NCI-H128 (cell line): ENCODE measurements around the gene MAST4.

Experiments
- DNase-seq: peaks from one replicate; lab custom pipeline; 2025; ENCODE audit not compliant: unreplicated experiment; lab: John Stamatoyannopoulos, UW

The MAST4 gene

GRCh38 chr5:66985417-66985816 lies 389.2 kb downstream of the MAST4 start:
- DNase-seq: no peak

GRCh38 chr5:66986009-66986408 lies 389.8 kb downstream of the MAST4 start:
- DNase-seq: no peak

- no peak for DNase-seq
Measured at GRCh38 chr5:66986534-66986933, 390.3 kb downstream of the MAST4 start.

- DNase-seq: no peak
Measured at GRCh38 chr5:66987126-66987525, 390.9 kb downstream of the MAST4 start.

- DNase-seq: no peak
Measured at GRCh38 chr5:66987540-66987939, 391.3 kb downstream of the MAST4 start.

- no peak for DNase-seq
Measured at GRCh38 chr5:66987949-66988838, 392.0 kb downstream of the MAST4 start.

GRCh38 chr5:66989286-66989685 lies 393.1 kb downstream of the MAST4 start:
- DNase-seq: no peak

GRCh38 chr5:66989781-66990180 lies 393.6 kb downstream of the MAST4 start:
- DNase-seq: no peak

GRCh38 chr5:66991746-66992145 lies 395.6 kb downstream of the MAST4 start:
- no peak for DNase-seq

GRCh38 chr5:66992547-66992946 lies 396.4 kb downstream of the MAST4 start:
- no peak for DNase-seq

GRCh38 chr5:66993448-66993847 lies 397.3 kb downstream of the MAST4 start:
- DNase-seq: no peak

GRCh38 chr5:66993882-66994281 lies 397.7 kb downstream of the MAST4 start:
- DNase-seq: no peak

- no peak for DNase-seq
Measured at GRCh38 chr5:66994790-66995189, 398.6 kb downstream of the MAST4 start.

GRCh38 chr5:67000794-67001475 lies 404.7 kb downstream of the MAST4 start:
- no peak for DNase-seq

- DNase-seq: no peak
Measured at GRCh38 chr5:67002832-67003684, 406.9 kb downstream of the MAST4 start.

GRCh38 chr5:67003685-67003934 lies 407.4 kb downstream of the MAST4 start:
- no peak for DNase-seq

GRCh38 chr5:67003935-67004729 lies 407.9 kb downstream of the MAST4 start:
- peak; percentile 51 for DNase-seq

- no peak for DNase-seq
Measured at GRCh38 chr5:67004730-67005350, 408.6 kb downstream of the MAST4 start.

GRCh38 chr5:67005737-67006499 lies 409.7 kb downstream of the MAST4 start:
- DNase-seq: no peak

- DNase-seq: no peak
Measured at GRCh38 chr5:67006500-67006848, 410.3 kb downstream of the MAST4 start.
